Measurements from ENCODE around the gene OSBPL6. TPM values are rescaled to one million over a fixed set of nuclear protein-coding genes. Genes with fewer than 3 reads are reported as not detected.

The OSBPL6 gene
- total and polyA plus RNA-seq, 2 of the 13 experiments (the other 11 are each of a cell fraction or from before 2014, with no cell fraction given) = 0.03 to 0.11 TPM

GRCh38 chr2:178413472-178414265, 219.4 kb downstream of the OSBPL6 start (continued):
- TF ChIP-seq SNAPC4 (CRISPR knock-in tag; IDR thresholded peaks at IDR 0.05) (peak; percentile 71; the same call in 1 of the 2 replicates), STAT6 (CRISPR knock-in tag; IDR thresholded peaks at IDR 0.05; ENCODE audit: borderline replicate concordance) (no peak), MAZ (IDR thresholded peaks at IDR 0.05; ENCODE audit: borderline replicate concordance, low read depth, low read length) (no peak), MAZ (CRISPR knock-in tag; IDR thresholded peaks at IDR 0.05; ENCODE audit: low read depth) (peak; percentile 29; the same call in 1 of the 2 replicates), MYPOP (CRISPR knock-in tag; IDR thresholded peaks at IDR 0.05) (no peak), ZNF510 (CRISPR knock-in tag; IDR thresholded peaks at IDR 0.05; ENCODE audit: low read depth) (no peak), SMAD3 (CRISPR knock-in tag; IDR thresholded peaks at IDR 0.05) (peak; percentile 24; the same call in 1 of the 2 replicates), PAWR (CRISPR knock-in tag; IDR thresholded peaks at IDR 0.05; ENCODE audit: borderline replicate concordance) (0 out of 2 replicates have a peak, but pooled peaks have one; percentile 10), ZBTB21 (CRISPR knock-in tag; IDR thresholded peaks at IDR 0.05) (0 out of 2 replicates have a peak, but pooled peaks have one; percentile 50), ESRRA (CRISPR knock-in tag; IDR thresholded peaks at IDR 0.05; ENCODE audit: low read depth) (0 out of 2 replicates have a peak, but pooled peaks have one; percentile 27), ZNF607 (CRISPR knock-in tag; IDR thresholded peaks at IDR 0.05; ENCODE audit: borderline replicate concordance) (peak; percentile 49; the same call in 1 of the 2 replicates), GATAD1 (CRISPR knock-in tag; IDR thresholded peaks at IDR 0.05) (peak; percentile 47; the same call in 1 of the 2 replicates), MXD1 (CRISPR knock-in tag; IDR thresholded peaks at IDR 0.05) (peak; percentile 41; the same call in 1 of the 2 replicates), AHR (CRISPR knock-in tag; IDR thresholded peaks at IDR 0.05) (0 out of 2 replicates have a peak, but pooled peaks have one; percentile 42), HDAC1 (CRISPR knock-in tag; IDR thresholded peaks at IDR 0.05) (0 out of 2 replicates have a peak, but pooled peaks have one; percentile 52), ZNF343 (CRISPR knock-in tag; IDR thresholded peaks at IDR 0.05) (0 out of 2 replicates have a peak, but pooled peaks have one; percentile 23)
